Fibroblast of lung (primary cell): ENCODE results near the gene MRPS26. TPM values are rescaled to one million over a fixed set of nuclear protein-coding genes. Genes with fewer than 3 reads are reported as not detected.

Experiments used
- DNase-seq, 2 donors: peaks; one replicate each; pipeline versions ENCODE4 v3.0.0 to v3.0.0-alpha.2; 2010; ENCODE audit warnings: low read depth in 2 of 2
- H2AFZ ChIP-seq: 2 replicates; pipeline ENCODE4 v1.5.1; 2012; ENCODE audit warnings: low read length, control low read depth, inconsistent platforms
- H3K27ac ChIP-seq: 2 replicates; pipeline ENCODE4 v1.5.1; 2011; ENCODE audit warnings: low read length, control low read depth; ENCODE audit not compliant: insufficient read depth
- H3K27me3 ChIP-seq: 2 replicates; pipeline ENCODE4 v1.5.1; 2011; ENCODE audit warnings: mild to moderate bottlenecking, low read length; ENCODE audit not compliant: control insufficient read depth, insufficient read depth
- H3K36me3 ChIP-seq: 2 replicates; pipeline ENCODE4 v1.5.1; 2011; ENCODE audit warnings: low read length; ENCODE audit not compliant: control insufficient read depth, insufficient read depth
- H3K4me1 ChIP-seq: 2 replicates; pipeline ENCODE4 v1.5.1; 2011; ENCODE audit warnings: low read length; ENCODE audit not compliant: control insufficient read depth, insufficient read depth; ENCODE audit errors: extremely low read depth
- H3K4me2 ChIP-seq: 2 replicates; pipeline ENCODE4 v1.5.1; 2011; ENCODE audit warnings: low read length, control low read depth; ENCODE audit not compliant: insufficient read depth; ENCODE audit errors: extremely low read depth
- H3K4me3 ChIP-seq, 4 experiments: fragments of 200-600 bp in 1 of 4; sonication (generic) in 1 of 4; replicated peaks in 1 of 4; 2 replicates each; pipeline ENCODE4 v1.5.1; 2011 to 2016; ENCODE audit warnings: low read length in 4 of 4, low read depth in 3 of 4, mild to moderate bottlenecking in 3 of 4, control low read depth in 2 of 4, inconsistent platforms in 1 of 4, mixed read lengths in 1 of 4; ENCODE audit not compliant: insufficient read depth in 1 of 4; ENCODE audit errors: control extremely low read depth in 1 of 4
- H3K79me2 ChIP-seq: 2 replicates; pipeline ENCODE4 v1.5.1; 2012; ENCODE audit warnings: mild to moderate bottlenecking, low read length, inconsistent platforms; ENCODE audit not compliant: control insufficient read depth, insufficient read depth
- H3K9ac ChIP-seq: 2 replicates; pipeline ENCODE4 v1.5.1; 2011; ENCODE audit warnings: mild to moderate bottlenecking, low read length, control low read depth; ENCODE audit not compliant: insufficient read depth
- H3K9me3 ChIP-seq: 2 replicates; pipeline ENCODE4 v1.5.1; 2012; ENCODE audit warnings: low read depth, low read length; ENCODE audit not compliant: control insufficient read depth, insufficient read depth
- H4K20me1 ChIP-seq: 2 replicates; pipeline ENCODE4 v1.5.1; 2011; ENCODE audit warnings: low read length; ENCODE audit not compliant: control insufficient read depth, insufficient read depth; ENCODE audit errors: extremely low read depth
- CTCF ChIP-seq, 2 donors: IDR thresholded peaks in 1 of 2; conservative IDR thresholded peaks in 1 of 2; 1 replicate in 1 of 2; 2 replicates in 1 of 2; pipeline ENCODE4 v1.5.1; 2011 to 2012; ENCODE audit warnings: low read length in 2 of 2, control low read depth in 1 of 2, inconsistent platforms in 1 of 2, low read depth in 1 of 2, mild to moderate bottlenecking in 1 of 2
- EZH2 ChIP-seq: IDR thresholded peaks from 2 replicates; pipeline ENCODE4 v1.5.1; 2012; ENCODE audit warnings: low read length, control low read depth, mild to moderate bottlenecking; ENCODE audit errors: missing control alignments
- polyA plus RNA-seq, 2 donors: library from polyadenylated mRNA; depleted of rRNA in 1 of 2; stranded (reverse) in 1 of 2; unstranded in 1 of 2; fragments of >200 nt; gene quantifications; 2 replicates each; pipeline ENCODE4 v1.2.1, GENCODE V29; 2011 to 2012; ENCODE audit warnings: missing spikeins in 1 of 2
- total RNA-seq: library from RNA; depleted of rRNA; stranded (reverse); fragments of >200 nt; gene quantifications from 2 replicates; pipeline ENCODE4 v1.2.1, GENCODE V29; 2014

MRPS26 gene
- total and polyA plus RNA-seq, 2 donors (not counting 1 experiment from before 2014, with no cell fraction given), result 16.1 to 37.0 TPM

- no peaks in the 10 kb centered on the region for H3K79me2 ChIP-seq
- no peak overlapping the region for H3K4me3 ChIP-seq
- no peaks in the 10 kb centered on the region for H3K27me3 ChIP-seq
- peaks cover 8% of the 10 kb centered on the region for H3K4me1 ChIP-seq
- no peak overlapping the region for H2AFZ ChIP-seq
- H3K9ac ChIP-seq, result no peak overlapping the region
- no peaks in the 10 kb centered on the region for H3K9me3 ChIP-seq
- H4K20me1 ChIP-seq, result no peaks in the 10 kb centered on the region
- H3K36me3 ChIP-seq, result peaks cover 23% of the 10 kb centered on the region
- no peak for DNase-seq
- TF ChIP-seq EZH2 (no peak), CTCF (conservative IDR thresholded peaks at IDR 0.05 in 1 of 2, IDR thresholded peaks at IDR 0.05 in 1 of 2; ENCODE audit: low read depth in 1 of 2, low read length in 2 of 2) (no peak)
- H3K4me2 ChIP-seq, result no peak overlapping the region
- no peak overlapping the region for H3K27ac ChIP-seq
These were observed 8.2 kb upstream of the MRPS26 start for GRCh38 chr20:3037654-3038053.

- H3K27me3 ChIP-seq, result no peaks in the 10 kb centered on the region
- no peak overlapping the region for H3K4me3 ChIP-seq
- no peak overlapping the region for H3K9ac ChIP-seq
- DNase-seq, result no peak
- TF ChIP-seq EZH2 (no peak), CTCF (conservative IDR thresholded peaks at IDR 0.05 in 1 of 2, IDR thresholded peaks at IDR 0.05 in 1 of 2; ENCODE audit: low read depth in 1 of 2, low read length in 2 of 2) (no peak)
- peaks cover 8% of the 10 kb centered on the region for H3K4me1 ChIP-seq
- no peak overlapping the region for H3K4me2 ChIP-seq
- H3K27ac ChIP-seq, result no peak overlapping the region
- no peaks in the 10 kb centered on the region for H4K20me1 ChIP-seq
- H3K9me3 ChIP-seq, result no peaks in the 10 kb centered on the region
- H3K36me3 ChIP-seq, result peaks cover 23% of the 10 kb centered on the region
- H3K79me2 ChIP-seq, result no peaks in the 10 kb centered on the region
- H2AFZ ChIP-seq, result no peak overlapping the region
These were observed 7.4 kb upstream of the MRPS26 start for GRCh38 chr20:3038454-3038853.

- H3K27me3 ChIP-seq, result no peaks in the 10 kb centered on the region
- no peak overlapping the region for H3K4me2 ChIP-seq
- H2AFZ ChIP-seq, result no peak overlapping the region
- no peaks in the 10 kb centered on the region for H4K20me1 ChIP-seq
- TF ChIP-seq CTCF (conservative IDR thresholded peaks at IDR 0.05 in 1 of 2, IDR thresholded peaks at IDR 0.05 in 1 of 2; ENCODE audit: low read depth in 1 of 2, low read length in 2 of 2) (no peak), EZH2 (no peak)
- no peak overlapping the region for H3K9ac ChIP-seq
- H3K4me3 ChIP-seq, result no peak overlapping the region
- H3K79me2 ChIP-seq, result no peaks in the 10 kb centered on the region
- H3K4me1 ChIP-seq, result peaks cover 8% of the 10 kb centered on the region
- no peak for DNase-seq
- H3K36me3 ChIP-seq, result peaks cover 23% of the 10 kb centered on the region
- no peaks in the 10 kb centered on the region for H3K9me3 ChIP-seq
- no peak overlapping the region for H3K27ac ChIP-seq
These were observed 6.4 kb upstream of the MRPS26 start for GRCh38 chr20:3039426-3039825.
